Liver (tissue), 3 donors: ENCODE results near the gene B4GALT2.

Experiments
- CTCF ChIP-seq: fragments of 150-350 bp; IDR thresholded peaks from 2 replicates; pipeline ENCODE4 v1.5.1; 2017; ENCODE audit warnings: improper control_type of control experiment, low read depth, low read length; ENCODE audit not compliant: missing input control
- FOXA2 ChIP-seq: IDR thresholded peaks from 2 replicates; pipeline ENCODE4 v1.6.1; 2016; ENCODE audit warnings: antibody characterized with exemption
- GABPA ChIP-seq, 2 donors: IDR thresholded peaks in 1 of 2; conservative IDR thresholded peaks in 1 of 2; 2 replicates each; pipeline ENCODE4 v1.6.1; 2016; ENCODE audit warnings: antibody characterized with exemption in 2 of 2, mild to moderate bottlenecking in 1 of 2, moderate library complexity in 1 of 2
- MAX ChIP-seq: IDR thresholded peaks from 2 replicates; pipeline ENCODE4 v1.6.1; 2016; ENCODE audit warnings: antibody characterized with exemption
- RAD21 ChIP-seq, 2 donors: IDR thresholded peaks; 2 replicates each; pipeline ENCODE4 v1.6.1; 2016; ENCODE audit warnings: antibody characterized with exemption in 2 of 2, mild to moderate bottlenecking in 2 of 2
- REST ChIP-seq: IDR thresholded peaks from 2 replicates; pipeline ENCODE4 v1.6.1; 2016; ENCODE audit warnings: antibody characterized with exemption, mild to moderate bottlenecking
- RXRA ChIP-seq, 2 donors: IDR thresholded peaks; 2 replicates each; pipeline ENCODE4 v1.6.1; 2017 to 2018; ENCODE audit warnings: antibody characterized with exemption in 2 of 2, mild to moderate bottlenecking in 1 of 2
- SP1 ChIP-seq: IDR thresholded peaks from 2 replicates; pipeline ENCODE4 v1.6.1; 2018; ENCODE audit warnings: antibody characterized with exemption, mild to moderate bottlenecking
- TAF1 ChIP-seq: conservative IDR thresholded peaks from 2 replicates; pipeline ENCODE4 v1.6.1; 2016; ENCODE audit warnings: antibody characterized with exemption, mild to moderate bottlenecking
- donor health status: healthy.
- donor health status: healthy.

GRCh38 chr1:44012941-44013609, 34.1 kb downstream of the B4GALT2 start:
- TF ChIP-seq FOXA2 (no peak), MAX (no peak), CTCF (no peak), RAD21 (IDR thresholded peaks at IDR 0.05) (no peak), RXRA (IDR thresholded peaks at IDR 0.05) (no peak), SP1 (no peak), TAF1 (no peak), REST (no peak), GABPA (IDR thresholded peaks at IDR 0.05 in 1 of 2, conservative IDR thresholded peaks at IDR 0.05 in 1 of 2) (no peak)
